Astrocyte of the cerebellum (primary cell): ENCODE data around the gene PDCD1LG2.
"Not testable (repeated sequence)": the region's sequence is repeated elsewhere in the genome, so short reads cannot be mapped to it uniquely, and the experiment has no call there.

Experiments
- DNase-seq: peaks from one replicate; pipeline ENCODE4 v3.0.0-alpha.2; 2011; ENCODE audit warnings: low read depth
- H3K4me3 ChIP-seq: 2 replicates; pipeline ENCODE4 v1.5.1; 2011; ENCODE audit warnings: mild to moderate bottlenecking, low read depth, low read length, moderate library complexity
- CTCF ChIP-seq: IDR thresholded peaks from 2 replicates; pipeline ENCODE4 v1.5.1; 2012; ENCODE audit warnings: low read length, low read depth, moderate library complexity, mild to moderate bottlenecking; ENCODE audit errors: missing control alignments
- in situ Hi-C: cut with HindIII; loops from 2 replicates; pipeline ENCODE4 v1.10.0; 2017; ENCODE audit warnings: low sequenced_read_pairs

PDCD1LG2 gene

GRCh38 chr9:5510360-5510931 is at the start of gene PDCD1LG2:
Gene PDCD1LG2 (plus strand): TSS chr9:5510531. CDS start chr9:5522547, 12,016 bp downstream.
- TF ChIP-seq CTCF: no peak
- H3K4me3 ChIP-seq: peak within 1 kb of the TSS; percentile 41
- DNase-seq: peak; percentile 65
- in situ Hi-C loops: no loop called here

- H3K4me3 ChIP-seq, in situ Hi-C loops, DNase-seq: not testable (repeated sequence)
Observed at GRCh38 chr9:5464831-5465330, 45.5 kb upstream of the PDCD1LG2 start.

GRCh38 chr9:5466005-5466404 is 44.3 kb upstream of the PDCD1LG2 start:
- no peak for DNase-seq
- no peak for TF ChIP-seq CTCF
- H3K4me3 ChIP-seq: no peak overlapping the region
- in situ Hi-C loops: no loop called here

- no peak for TF ChIP-seq CTCF
- in situ Hi-C loops: no loop called here
- no peak for DNase-seq
- H3K4me3 ChIP-seq: no peak overlapping the region
Observed at GRCh38 chr9:5466766-5467165, 43.6 kb upstream of the PDCD1LG2 start.

GRCh38 chr9:5468850-5469249 is 41.5 kb upstream of the PDCD1LG2 start:
- no peak for DNase-seq
- in situ Hi-C loops: no loop called here
- H3K4me3 ChIP-seq: no peak overlapping the region
- no peak for TF ChIP-seq CTCF

- in situ Hi-C loops: no loop called here
- no peak for DNase-seq
- H3K4me3 ChIP-seq: no peak overlapping the region
- TF ChIP-seq CTCF: no peak
Observed at GRCh38 chr9:5470122-5470521, 40.2 kb upstream of the PDCD1LG2 start.

GRCh38 chr9:5470816-5471215 is 39.5 kb upstream of the PDCD1LG2 start:
- TF ChIP-seq CTCF: no peak
- in situ Hi-C loops: no loop called here
- no peak overlapping the region for H3K4me3 ChIP-seq
- no peak for DNase-seq

- DNase-seq, H3K4me3 ChIP-seq, in situ Hi-C loops: not testable (repeated sequence)
Observed at GRCh38 chr9:5475611-5476010, 34.7 kb upstream of the PDCD1LG2 start.
